COLO829 (cell line): Measurements from ENCODE around the gene MFF.
A peak's percentile ranks its signal among the peaks of the same experiment; 100 is the strongest.

Experiments used
- DNase-seq: peaks from one replicate; pipeline ENCODE4 v3.0.0; 2012; ENCODE audit warnings: low spot score

Gene MFF

GRCh38 chr2:227324995-227325838, at the start of gene MFF:
Gene MFF, plus strand, starts transcription at chr2:227325251. Its CDS starts 5,415 bp downstream, at chr2:227330666.
- peak; percentile 96 for DNase-seq

GRCh38 chr2:227280895-227281294, 44.2 kb upstream of the MFF start:
- no peak for DNase-seq

- no peak for DNase-seq
These were observed 39.3 kb upstream of the MFF start for GRCh38 chr2:227285741-227286236.

- DNase-seq: no peak
These were observed 37.3 kb upstream of the MFF start for GRCh38 chr2:227287771-227288170.

GRCh38 chr2:227292314-227292713, 32.7 kb upstream of the MFF start:
- no peak for DNase-seq

GRCh38 chr2:227293531-227293930, 31.5 kb upstream of the MFF start:
- no peak for DNase-seq

GRCh38 chr2:227295806-227296205, 29.2 kb upstream of the MFF start:
- DNase-seq: no peak

GRCh38 chr2:227296671-227297405, 28.2 kb upstream of the MFF start:
- no peak for DNase-seq

GRCh38 chr2:227301523-227301922, 23.5 kb upstream of the MFF start:
- no peak for DNase-seq

- DNase-seq: no peak
These were observed 16.3 kb upstream of the MFF start for GRCh38 chr2:227308784-227309183.

- no peak for DNase-seq
These were observed 14.3 kb upstream of the MFF start for GRCh38 chr2:227310756-227311110.

- no peak for DNase-seq
These were observed 13.1 kb upstream of the MFF start for GRCh38 chr2:227311861-227312506.

GRCh38 chr2:227312579-227312978, 12.5 kb upstream of the MFF start:
- no peak for DNase-seq

GRCh38 chr2:227313310-227313709, 11.7 kb upstream of the MFF start:
- DNase-seq: no peak

- no peak for DNase-seq
These were observed 7.2 kb upstream of the MFF start for GRCh38 chr2:227317834-227318233.

GRCh38 chr2:227320305-227321094, 4.6 kb upstream of the MFF start:
- no peak for DNase-seq

- DNase-seq: no peak
These were observed 2.4 kb upstream of the MFF start for GRCh38 chr2:227322530-227323205.

- no peak for DNase-seq
These were observed 1.2 kb upstream of the MFF start for GRCh38 chr2:227323818-227324217.

- DNase-seq: peak; percentile 15
These were observed 433 bp upstream of the MFF start for GRCh38 chr2:227324642-227324994.

- peak; percentile 43 for DNase-seq
These were observed 766 bp downstream of the MFF start for GRCh38 chr2:227325839-227326195.

- no peak for DNase-seq
These were observed 1.7 kb downstream of the MFF start for GRCh38 chr2:227326783-227327182.

- DNase-seq: no peak
These were observed 10.7 kb downstream of the MFF start for GRCh38 chr2:227335713-227336112.
